Measurements from ENCODE around the gene BMPR1A. TPM values are rescaled to one million over a fixed set of nuclear protein-coding genes. Genes with fewer than 3 reads are reported as not detected.

BMPR1A gene
- total RNA-seq, 4 donors from 2014 or later, result 29.3 to 45.2 (median 38.0) TPM

- no peak overlapping the region for H3K4me3 ChIP-seq
- no peaks in the 10 kb centered on the region for H3K9me3 ChIP-seq
- WGBS, 2 donors (ENCODE audit: low coverage in 1 of 2), result 62 to 96% methylated on average over 4 to 5 of the region's 5 CpGs
- H3K36me3 ChIP-seq, result peaks cover 0 to 45% (median 10%) of the 10 kb centered on the region in 4 donors
- DNase-seq, result no peak
- H3K27me3 ChIP-seq, result no peaks in the 10 kb centered on the region
- intact Hi-C loops (cut with DNase I; ENCODE audit: low total_unique reads), result no loop called here
- peaks cover 0 to 10% (median 8%) of the 10 kb centered on the region in 4 donors for H3K4me1 ChIP-seq
- in situ Hi-C loops (cut with MboI; ENCODE audit: low pct_ligation_motif_present in 1 of 4, low pct_unique_long_range_greater_than_20kb in 1 of 4, low sequenced_read_pairs in 3 of 4), result no loop called here
- peak overlapping the region in 3 of 4 donors; percentile 29 to 40 (median 34) for H3K27ac ChIP-seq
- no peak for TF ChIP-seq POLR2A (IDR thresholded peaks at IDR 0.05)
- no peak for TF ChIP-seq CTCF (IDR thresholded peaks at IDR 0.05)
- no peak for TF ChIP-seq POLR2AphosphoS5 (IDR thresholded peaks at IDR 0.05)
- no peak for TF ChIP-seq EP300 (IDR thresholded peaks at IDR 0.05; ENCODE audit: low read depth)
Observed at GRCh38 chr10:86918022-86918471, 161.6 kb downstream of the BMPR1A start.

- H3K9me3 ChIP-seq, result no peaks in the 10 kb centered on the region
- DNase-seq, result peak; percentile 52
- no peaks in the 10 kb centered on the region for H3K27me3 ChIP-seq
- intact Hi-C loops (cut with DNase I; ENCODE audit: low total_unique reads), result no loop called here
- peaks cover 0 to 10% (median 8%) of the 10 kb centered on the region in 4 donors for H3K4me1 ChIP-seq
- TF ChIP-seq POLR2A (IDR thresholded peaks at IDR 0.05) (no peak), CTCF (IDR thresholded peaks at IDR 0.05) (no peak), EP300 (IDR thresholded peaks at IDR 0.05; ENCODE audit: low read depth) (peak; percentile 85), POLR2AphosphoS5 (IDR thresholded peaks at IDR 0.05) (peak in 1 of 3 donors; percentile 34)
- 71% methylated on average over 6 of the region's 9 CpGs; no CpG with 5 or more reads in 1 of the 2 donors for WGBS, 2 donors (ENCODE audit: low coverage in 1 of 2)
- H3K27ac ChIP-seq, result peak overlapping the region; percentile 41 to 55 (median 50)
- no peak overlapping the region for H3K4me3 ChIP-seq
- H3K36me3 ChIP-seq, result peaks cover 0 to 24% (median under 1%) of the 10 kb centered on the region in 4 donors
- in situ Hi-C loops (cut with MboI; ENCODE audit: low pct_ligation_motif_present in 1 of 4, low pct_unique_long_range_greater_than_20kb in 1 of 4, low sequenced_read_pairs in 3 of 4), result no loop called here
Observed at GRCh38 chr10:86922553-86922961, 166.1 kb downstream of the BMPR1A start.

GRCh38 chr10:86929468-86930380, 173.3 kb downstream of the BMPR1A start:
- Histone ChIP-seq H3K27ac (peak overlapping the region; percentile 0 to 57 (median 35)), H3K27me3 (no peaks in the 10 kb centered on the region), H3K9me3 (no peaks in the 10 kb centered on the region), H3K4me1 (no peaks in the 10 kb centered on the region), H3K4me3 (no peak overlapping the region), H3K36me3 (no peaks in the 10 kb centered on the region)
- intact Hi-C loops (cut with DNase I; ENCODE audit: low total_unique reads) (no loop called here), in situ Hi-C loops (cut with MboI; ENCODE audit: low pct_ligation_motif_present in 1 of 4, low pct_unique_long_range_greater_than_20kb in 1 of 4, low sequenced_read_pairs in 3 of 4) (no loop called here)
- no peak for DNase-seq
- TF ChIP-seq POLR2A (IDR thresholded peaks at IDR 0.05) (no peak), EP300 (IDR thresholded peaks at IDR 0.05; ENCODE audit: low read depth) (peak; percentile 74), CTCF (IDR thresholded peaks at IDR 0.05) (no peak), POLR2AphosphoS5 (IDR thresholded peaks at IDR 0.05) (peak in 2 of 3 donors; percentile 49 to 63)
- 82 to 84% methylated on average over 8 to 15 of the region's 15 CpGs for WGBS, 2 donors (ENCODE audit: low coverage in 1 of 2)

- in situ Hi-C loops (cut with MboI; ENCODE audit: low pct_ligation_motif_present in 1 of 4, low pct_unique_long_range_greater_than_20kb in 1 of 4, low sequenced_read_pairs in 3 of 4) (no loop called here), intact Hi-C loops (cut with DNase I; ENCODE audit: low total_unique reads) (no loop called here)
- no peak for DNase-seq
- Histone ChIP-seq H3K9me3 (no peaks in the 10 kb centered on the region), H3K4me1 (no peaks in the 10 kb centered on the region), H3K36me3 (no peaks in the 10 kb centered on the region), H3K4me3 (no peak overlapping the region), H3K27me3 (no peaks in the 10 kb centered on the region), H3K27ac (peak overlapping the region in 1 of 4 donors; percentile 7)
- WGBS, 2 donors (ENCODE audit: low coverage in 1 of 2), result 64 to 83% methylated on average over 1 of the region's 1 CpG
- TF ChIP-seq CTCF (IDR thresholded peaks at IDR 0.05), result no peak
- TF ChIP-seq EP300 (IDR thresholded peaks at IDR 0.05; ENCODE audit: low read depth), result no peak
- no peak for TF ChIP-seq POLR2A (IDR thresholded peaks at IDR 0.05)
- peak in 1 of 3 donors; percentile 36 for TF ChIP-seq POLR2AphosphoS5 (IDR thresholded peaks at IDR 0.05)
Observed at GRCh38 chr10:86931872-86932271, 175.5 kb downstream of the BMPR1A start.
